DOHH2 (cell line): ENCODE results near the gene SLC8A1.

ENCODE experiments used
- EZH2phosphoT487 ChIP-seq: fragments of 200-600 bp; sonication (generic); IDR thresholded peaks from 2 replicates; pipeline ENCODE4 v1.6.1; 2017; ENCODE audit warnings: borderline replicate concordance, mild to moderate bottlenecking, antibody characterized with exemption, low read length, moderate library complexity, mixed read lengths
- TF ChIP-seq, protein P1 (sequence below): fragments of 200-600 bp; sonication (generic); IDR thresholded peaks from one replicate; pipeline ENCODE4 v1.5.1; 2014; ENCODE audit warnings: antibody characterized with exemption, mild to moderate bottlenecking, low read depth, low read length; ENCODE audit not compliant: poor library complexity, severe bottlenecking

DNA sequence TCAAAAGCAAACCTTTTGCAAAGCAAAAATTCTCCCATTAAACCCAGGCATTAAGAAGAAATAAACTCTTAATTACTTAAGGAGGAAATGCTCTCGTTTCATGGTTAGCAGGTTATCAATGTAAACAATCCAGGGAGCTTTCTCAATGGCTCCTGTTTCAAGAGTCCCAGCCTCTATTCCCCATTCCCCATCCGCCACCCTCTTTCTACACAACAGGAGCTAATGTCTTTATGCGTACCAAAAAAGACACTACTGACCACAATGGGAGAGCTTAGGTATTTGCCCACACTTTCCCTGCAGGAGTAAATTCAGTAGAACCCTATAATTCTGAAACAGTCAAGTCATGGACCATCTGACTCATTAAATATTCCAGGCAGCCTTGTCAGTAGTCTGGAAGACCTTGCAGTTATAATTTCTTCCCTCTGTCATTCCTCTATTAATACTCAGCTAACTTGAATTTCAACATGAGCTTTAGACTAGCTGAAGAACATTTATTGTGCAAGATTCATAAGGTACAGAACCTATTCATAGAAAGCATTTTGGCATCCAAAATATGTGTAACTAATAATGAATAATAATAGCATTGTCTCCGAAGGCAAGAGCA lies 48.6 kb downstream of the SLC8A1 start:
- TF ChIP-seq, protein P1, sequence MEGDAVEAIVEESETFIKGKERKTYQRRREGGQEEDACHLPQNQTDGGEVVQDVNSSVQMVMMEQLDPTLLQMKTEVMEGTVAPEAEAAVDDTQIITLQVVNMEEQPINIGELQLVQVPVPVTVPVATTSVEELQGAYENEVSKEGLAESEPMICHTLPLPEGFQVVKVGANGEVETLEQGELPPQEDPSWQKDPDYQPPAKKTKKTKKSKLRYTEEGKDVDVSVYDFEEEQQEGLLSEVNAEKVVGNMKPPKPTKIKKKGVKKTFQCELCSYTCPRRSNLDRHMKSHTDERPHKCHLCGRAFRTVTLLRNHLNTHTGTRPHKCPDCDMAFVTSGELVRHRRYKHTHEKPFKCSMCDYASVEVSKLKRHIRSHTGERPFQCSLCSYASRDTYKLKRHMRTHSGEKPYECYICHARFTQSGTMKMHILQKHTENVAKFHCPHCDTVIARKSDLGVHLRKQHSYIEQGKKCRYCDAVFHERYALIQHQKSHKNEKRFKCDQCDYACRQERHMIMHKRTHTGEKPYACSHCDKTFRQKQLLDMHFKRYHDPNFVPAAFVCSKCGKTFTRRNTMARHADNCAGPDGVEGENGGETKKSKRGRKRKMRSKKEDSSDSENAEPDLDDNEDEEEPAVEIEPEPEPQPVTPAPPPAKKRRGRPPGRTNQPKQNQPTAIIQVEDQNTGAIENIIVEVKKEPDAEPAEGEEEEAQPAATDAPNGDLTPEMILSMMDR: no peak
- no peak for TF ChIP-seq EZH2phosphoT487
